Loucy (cell line): ENCODE measurements around the gene CFAP70.

ENCODE experiments used
- H2AFZ ChIP-seq: fragments of 200-600 bp; sonication (generic); 2 replicates; pipeline ENCODE4 v1.6.0; 2016; ENCODE audit warnings: antibody characterized with exemption, mild to moderate bottlenecking, low read length, moderate library complexity
- H3F3A ChIP-seq: fragments of 200-600 bp; 2 replicates; pipeline ENCODE4 v1.6.0; 2016; ENCODE audit warnings: antibody characterized with exemption, low read depth, mild to moderate bottlenecking
- H3K27me3 ChIP-seq: fragments of 200-600 bp; sonication (generic); 2 replicates; pipeline ENCODE4 v1.6.1; 2014; ENCODE audit warnings: low read length, mild to moderate bottlenecking; ENCODE audit not compliant: insufficient read depth, poor library complexity, severe bottlenecking
- H3K36me3 ChIP-seq: fragments of 200-600 bp; sonication (generic); 2 replicates; pipeline ENCODE4 v1.6.1; 2016; ENCODE audit warnings: low read length; ENCODE audit not compliant: insufficient read depth
- H3K4me1 ChIP-seq: fragments of 200-600 bp; sonication (generic); 2 replicates; pipeline ENCODE4 v1.5.1; 2014; ENCODE audit warnings: low read length, mild to moderate bottlenecking; ENCODE audit not compliant: insufficient read depth, poor library complexity, severe bottlenecking
- H3K4me2 ChIP-seq: fragments of 200-600 bp; sonication (generic); 2 replicates; pipeline ENCODE4 v1.6.0; 2014; ENCODE audit warnings: antibody characterized with exemption, low read length, low read depth, mild to moderate bottlenecking; ENCODE audit not compliant: poor library complexity, severe bottlenecking
- H3K4me3 ChIP-seq: fragments of 200-600 bp; sonication (generic); 2 replicates; pipeline ENCODE4 v1.5.1; 2014; ENCODE audit warnings: low read length, mild to moderate bottlenecking, mixed read lengths; ENCODE audit not compliant: poor library complexity, severe bottlenecking
- H3K79me2 ChIP-seq: fragments of 200-600 bp; sonication (generic); 2 replicates; pipeline ENCODE4 v1.6.1; 2014; ENCODE audit warnings: low read length; ENCODE audit not compliant: insufficient read depth
- H3K9ac ChIP-seq: fragments of 200-600 bp; sonication (generic); 2 replicates; pipeline ENCODE4 v1.6.0; 2014; ENCODE audit warnings: mild to moderate bottlenecking, low read depth, low read length, moderate library complexity; ENCODE audit not compliant: poor library complexity, severe bottlenecking
- H3K9me2 ChIP-seq: fragments of 200-600 bp; sonication (generic); replicated peaks from 2 replicates; pipeline ENCODE4 v1.6.1; 2016; ENCODE audit warnings: low read depth, low read length, mixed read lengths
- H3K9me3 ChIP-seq: fragments of 200-600 bp; sonication (generic); 2 replicates; pipeline ENCODE4 v1.6.1; 2014; ENCODE audit warnings: mild to moderate bottlenecking, antibody characterized with exemption, low read length, low read depth; ENCODE audit not compliant: insufficient read depth
- H4K20me1 ChIP-seq: fragments of 200-600 bp; sonication (generic); 2 replicates; pipeline ENCODE4 v1.6.0; 2014; ENCODE audit warnings: antibody characterized with exemption, low read length, mild to moderate bottlenecking; ENCODE audit not compliant: insufficient read depth, poor library complexity, severe bottlenecking
- CTCF ChIP-seq: fragments of 200-600 bp; sonication (generic); conservative IDR thresholded peaks from 2 replicates; pipeline ENCODE4 v1.5.1; 2014; ENCODE audit warnings: mild to moderate bottlenecking, antibody characterized with exemption, low read length
- EZH2phosphoT487 ChIP-seq: fragments of 200-600 bp; IDR thresholded peaks from 2 replicates; pipeline ENCODE4 v1.6.1; 2018; ENCODE audit warnings: antibody characterized with exemption, mild to moderate bottlenecking, moderate library complexity, borderline replicate concordance

Gene CFAP70

DNA sequence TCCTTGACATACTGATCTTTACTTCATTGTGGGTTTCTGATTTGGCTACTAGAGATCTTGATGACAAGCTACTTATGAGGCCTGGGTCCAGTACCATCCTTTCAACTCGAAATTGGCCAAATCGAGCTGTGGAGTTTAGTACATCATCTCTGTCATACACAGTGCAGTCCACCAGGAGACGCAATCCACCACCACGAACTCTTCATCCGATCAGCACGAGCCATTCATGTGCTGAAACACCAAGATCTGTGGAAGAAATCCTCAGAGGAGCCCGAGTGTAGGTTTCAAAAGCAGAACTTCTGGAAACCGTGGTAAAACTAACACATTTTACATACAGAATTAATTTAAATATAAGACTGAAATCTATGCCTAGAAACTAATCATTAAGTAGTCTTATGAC is 125.8 kb downstream of the CFAP70 start:
- no peaks in the 10 kb centered on the region for H3K4me1 ChIP-seq
- no peak overlapping the region for H3K4me3 ChIP-seq
- no peaks in the 10 kb centered on the region for H3F3A ChIP-seq
- TF ChIP-seq EZH2phosphoT487 (no peak), CTCF (peak; percentile 52)
- 0 out of 2 replicates have a peak, but pooled peaks cover 5% of the 10 kb centered on the region for H3K79me2 ChIP-seq
- H3K9ac ChIP-seq, result no peak overlapping the region
- H3K4me2 ChIP-seq, result no peak overlapping the region
- no peak overlapping the region for H2AFZ ChIP-seq
- H3K36me3 ChIP-seq, result peaks cover 38% of the 10 kb centered on the region; the same call in 1 of the 2 replicates
- H3K9me2 ChIP-seq, result no peaks in the 10 kb centered on the region
- H3K9me3 ChIP-seq, result no peaks in the 10 kb centered on the region
- peaks cover 4% of the 10 kb centered on the region for H4K20me1 ChIP-seq
- H3K27me3 ChIP-seq, result no peaks in the 10 kb centered on the region

DNA sequence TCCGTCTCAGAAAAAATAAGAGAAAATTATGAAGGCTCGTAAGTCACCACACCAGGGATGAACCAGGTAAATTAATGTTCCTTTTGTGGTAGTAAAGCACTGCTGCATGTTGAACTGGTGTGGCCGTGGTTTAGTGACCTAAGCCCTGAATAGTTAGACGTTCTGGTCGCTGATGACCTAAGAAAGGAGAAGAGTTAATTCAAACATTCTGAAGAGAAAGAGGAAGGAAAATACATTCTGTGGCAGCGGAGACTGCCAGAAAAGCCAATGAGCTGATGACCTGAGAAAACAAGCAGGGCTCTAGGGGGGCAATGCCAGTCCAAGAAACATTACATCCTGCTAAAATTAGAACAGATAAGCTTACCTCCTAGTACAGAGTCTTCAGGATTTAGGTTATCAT is 129.1 kb downstream of the CFAP70 start:
- no peaks in the 10 kb centered on the region for H3K9me2 ChIP-seq
- H3F3A ChIP-seq, result no peaks in the 10 kb centered on the region
- H3K36me3 ChIP-seq, result peaks cover 19% of the 10 kb centered on the region; the same call in 1 of the 2 replicates
- TF ChIP-seq EZH2phosphoT487 (no peak), CTCF (no peak)
- H3K4me2 ChIP-seq, result no peak overlapping the region
- no peak overlapping the region for H3K9ac ChIP-seq
- peaks cover 4% of the 10 kb centered on the region for H4K20me1 ChIP-seq
- H3K4me1 ChIP-seq, result no peaks in the 10 kb centered on the region
- no peak overlapping the region for H2AFZ ChIP-seq
- no peak overlapping the region for H3K4me3 ChIP-seq
- no peaks in the 10 kb centered on the region for H3K79me2 ChIP-seq
- H3K27me3 ChIP-seq, result no peaks in the 10 kb centered on the region
- no peaks in the 10 kb centered on the region for H3K9me3 ChIP-seq

DNA sequence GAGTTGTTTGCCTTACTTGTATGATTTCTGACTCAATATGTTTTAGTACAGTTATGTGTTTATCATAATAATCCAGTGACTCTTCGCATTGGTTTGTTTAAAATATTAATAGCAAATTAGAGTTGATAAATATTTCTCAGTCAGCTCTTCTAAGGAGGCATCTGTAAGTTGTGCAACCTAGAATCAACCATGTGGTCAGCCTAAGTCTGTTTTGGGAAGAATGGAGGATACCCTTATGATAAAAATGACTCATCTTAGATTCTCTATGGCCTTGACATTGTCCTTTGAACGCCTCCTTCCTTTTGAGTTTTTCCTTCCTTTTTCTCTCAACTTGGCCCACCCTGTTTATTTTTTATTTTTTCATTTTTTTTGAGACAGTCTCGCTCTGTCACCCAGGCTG is 130.4 kb downstream of the CFAP70 start:
- Histone ChIP-seq H2AFZ (no peak overlapping the region), H4K20me1 (no peaks in the 10 kb centered on the region), H3K4me2 (no peak overlapping the region), H3K9me2 (no peaks in the 10 kb centered on the region), H3K9me3 (no peaks in the 10 kb centered on the region), H3K79me2 (no peaks in the 10 kb centered on the region), H3K36me3 (peaks cover 6% of the 10 kb centered on the region; the same call in 1 of the 2 replicates), H3F3A (no peaks in the 10 kb centered on the region), H3K4me3 (no peak overlapping the region), H3K9ac (no peak overlapping the region), H3K27me3 (no peaks in the 10 kb centered on the region), H3K4me1 (no peaks in the 10 kb centered on the region)
- TF ChIP-seq EZH2phosphoT487 (no peak), CTCF (no peak)
